T-cell (primary cell): ENCODE measurements around the gene COA8. TPM values are rescaled to one million over a fixed set of nuclear protein-coding genes. Genes with fewer than 3 reads are reported as not detected.
A peak's percentile ranks its signal among the peaks of the same experiment; 100 is the strongest.
"Not testable (repeated sequence)": the region's sequence is repeated elsewhere in the genome, so short reads cannot be mapped to it uniquely, and the experiment has no call there.

ENCODE experiments used
- ATAC-seq, 4 experiments: fragments of 200-7000 bp in 3 of 4; fragments of 150-1000 bp in 1 of 4; cut with Tn5 transposase; replicated peaks in 1 of 4; 1 replicate in 3 of 4; 2 replicates in 1 of 4; pipeline ENCODE4 v1.10.0; 2021; ENCODE audit warnings: moderate library complexity in 3 of 4, mild to moderate bottlenecking in 2 of 4, moderate number of reproducible peaks in 1 of 4
- CTCF ChIA-PET, 2 donors: fragments of 300-600 bp; sonication (Branson Sonifier 250); formaldehyde crosslinking; loops; one replicate each; lab custom pipeline; 2022; ENCODE audit warnings: antibody characterized with exemption in 2 of 2; lab: Charles Lee
- POLR2A ChIA-PET, 2 donors: fragments of 300-600 bp; sonication (Branson Sonifier 250); formaldehyde crosslinking; loops; one replicate each; lab custom pipeline; 2022; ENCODE audit warnings: antibody characterized with exemption in 2 of 2; lab: Charles Lee
- DNase-seq, 35 experiments: peaks; one replicate each; pipeline versions ENCODE4 v3.0.0 to v3.0.0-alpha.2; 2013 to 2023
- H3K27ac ChIP-seq: one replicate; pipeline ENCODE4 v1.5.1; 2013; ENCODE audit warnings: low read length
- H3K27me3 ChIP-seq, 2 experiments: replicated peaks in 1 of 2; 1 replicate in 1 of 2; 2 replicates in 1 of 2; pipeline versions ENCODE4 v1.6.1 to v1.7.0; 2013; ENCODE audit warnings: low read length in 1 of 2, mixed read lengths in 1 of 2; ENCODE audit not compliant: control insufficient read depth in 2 of 2, insufficient read depth in 2 of 2; ENCODE audit errors: extremely low read depth in 1 of 2
- H3K36me3 ChIP-seq, 2 donors: 1 replicate in 1 of 2; 2 replicates in 1 of 2; pipeline versions ENCODE4 v1.6.1 to v1.7.0; 2013; ENCODE audit warnings: low read length in 1 of 2; ENCODE audit not compliant: control insufficient read depth in 2 of 2, insufficient read depth in 1 of 2; ENCODE audit errors: extremely low read depth in 1 of 2
- H3K4me1 ChIP-seq, 2 experiments: 1 replicate in 1 of 2; 2 replicates in 1 of 2; pipeline versions ENCODE4 v1.6.1 to v1.7.0; 2013; ENCODE audit warnings: low read length in 2 of 2, mixed read lengths in 1 of 2; ENCODE audit not compliant: insufficient read depth in 2 of 2, control insufficient read depth in 1 of 2; ENCODE audit errors: extremely low read depth in 1 of 2
- H3K4me3 ChIP-seq, 2 donors: 1 replicate in 1 of 2; 2 replicates in 1 of 2; pipeline versions ENCODE4 v1.5.1 to v1.7.0; 2013; ENCODE audit warnings: mild to moderate bottlenecking in 2 of 2, low read length in 1 of 2, moderate library complexity in 1 of 2; ENCODE audit not compliant: control insufficient read depth in 1 of 2; ENCODE audit errors: extremely low read depth in 1 of 2
- H3K9me3 ChIP-seq: 2 replicates; pipeline ENCODE4 v1.7.0; 2013
- H3K27ac Mint-ChIP-seq, 2 donors: one replicate each; pipeline ENCODE4 v1.8.0; 2020 to 2021; ENCODE audit warnings: mild to moderate bottlenecking in 2 of 2, mixed read lengths in 2 of 2
- H3K27me3 Mint-ChIP-seq, 2 donors: one replicate each; pipeline ENCODE4 v1.8.0; 2021 to 2022; ENCODE audit warnings: mixed read lengths in 2 of 2
- H3K36me3 Mint-ChIP-seq: one replicate; pipeline ENCODE4 v1.8.0; 2021; ENCODE audit warnings: mixed read lengths
- H3K4me1 Mint-ChIP-seq, 3 donors: one replicate each; pipeline ENCODE4 v1.8.0; 2020 to 2022; ENCODE audit warnings: mixed read lengths in 3 of 3, mild to moderate bottlenecking in 1 of 3
- H3K4me3 Mint-ChIP-seq, 3 donors: one replicate each; pipeline ENCODE4 v1.8.0; 2020 to 2022; ENCODE audit warnings: mild to moderate bottlenecking in 3 of 3, mixed read lengths in 3 of 3, moderate library complexity in 3 of 3
- H3K9me3 Mint-ChIP-seq, 3 donors: one replicate each; pipeline ENCODE4 v1.8.0; 2020 to 2022; ENCODE audit warnings: mixed read lengths in 3 of 3
- WGBS: methylation state at CpG from one replicate; pipeline ENCODE4 v1.1.5; 2013; ENCODE audit warnings: missing lambda C conversion rate; ENCODE audit not compliant: insufficient coverage; 5-methylcytosine and 5-hydroxymethylcytosine counted together
- total RNA-seq, 35 experiments: library from RNA in 6 of 35; stranded (reverse) in 6 of 35; fragments of 120-200 nt in 1 of 35; gene quantifications; one replicate each; pipeline versions ENCODE4 v1.2.1 to v1.2.4 and lab custom pipeline; 2013 to 2026

Gene COA8
- total RNA-seq, 5 donors from 2014 or later (not counting 1 experiment from before 2014, with no cell fraction given): 17.7 to 27.5 (median 22.3) TPM

DNA sequence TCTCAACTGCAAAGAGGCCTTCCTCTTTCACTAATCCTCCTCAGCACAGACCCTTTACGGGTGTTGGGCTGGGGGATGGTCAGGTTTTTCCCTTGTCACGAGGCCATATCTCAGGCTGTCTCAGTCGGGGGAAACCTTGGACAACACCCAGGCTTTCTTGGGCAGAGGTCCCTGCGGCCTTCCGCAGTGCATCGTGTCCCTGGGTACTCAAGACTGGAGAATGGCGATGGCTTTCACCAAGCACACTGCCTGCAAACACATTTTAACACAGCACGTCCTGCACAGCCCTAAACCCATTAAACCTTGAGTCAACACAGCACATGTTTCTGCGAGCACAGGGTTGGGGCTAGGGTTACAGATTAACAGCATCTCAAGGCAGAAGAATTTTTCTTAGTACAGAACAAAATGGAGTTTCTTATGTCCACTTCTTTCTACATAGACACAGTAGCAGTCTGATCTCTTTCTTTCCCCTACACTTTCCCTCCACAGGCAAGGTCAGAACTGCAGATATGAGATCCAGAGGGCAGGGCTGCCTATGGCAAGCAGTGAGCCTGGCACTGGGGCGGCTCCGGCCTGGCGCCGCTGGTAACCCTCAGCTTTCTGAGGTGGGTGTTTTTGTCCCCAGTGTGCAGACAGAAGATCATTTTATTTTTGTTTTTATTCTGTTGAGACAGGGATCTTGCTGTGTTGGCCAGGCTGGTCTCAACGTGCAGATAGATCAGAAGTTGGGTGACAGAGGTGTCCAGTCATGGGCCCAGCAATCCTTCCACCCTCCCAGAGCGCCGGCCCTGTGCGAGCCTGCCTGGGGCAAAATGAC, 37.1 kb upstream of the COA8 start:
- Mint-ChIP-seq H3K27ac (peak overlapping the region in 1 of 2 donors; percentile 44), H3K4me1 (peaks cover 28 to 37% (median 35%) of the 10 kb centered on the region in 3 donors)
- H3K27me3 Mint-ChIP-seq, H3K36me3 ChIP-seq, POLR2A ChIA-PET, H3K4me3 ChIP-seq, CTCF ChIA-PET, H3K9me3 ChIP-seq, H3K27ac ChIP-seq, ATAC-seq, H3K9me3 Mint-ChIP-seq, H3K36me3 Mint-ChIP-seq, H3K4me3 Mint-ChIP-seq, DNase-seq: not testable (repeated sequence)
- peaks cover 3 to 33% of the 10 kb centered on the region in 2 experiments for H3K27me3 ChIP-seq
- peaks cover 13 to 54% of the 10 kb centered on the region in 2 experiments for H3K4me1 ChIP-seq
- WGBS: 88% methylated on average over 11 of the region's 17 CpGs

DNA sequence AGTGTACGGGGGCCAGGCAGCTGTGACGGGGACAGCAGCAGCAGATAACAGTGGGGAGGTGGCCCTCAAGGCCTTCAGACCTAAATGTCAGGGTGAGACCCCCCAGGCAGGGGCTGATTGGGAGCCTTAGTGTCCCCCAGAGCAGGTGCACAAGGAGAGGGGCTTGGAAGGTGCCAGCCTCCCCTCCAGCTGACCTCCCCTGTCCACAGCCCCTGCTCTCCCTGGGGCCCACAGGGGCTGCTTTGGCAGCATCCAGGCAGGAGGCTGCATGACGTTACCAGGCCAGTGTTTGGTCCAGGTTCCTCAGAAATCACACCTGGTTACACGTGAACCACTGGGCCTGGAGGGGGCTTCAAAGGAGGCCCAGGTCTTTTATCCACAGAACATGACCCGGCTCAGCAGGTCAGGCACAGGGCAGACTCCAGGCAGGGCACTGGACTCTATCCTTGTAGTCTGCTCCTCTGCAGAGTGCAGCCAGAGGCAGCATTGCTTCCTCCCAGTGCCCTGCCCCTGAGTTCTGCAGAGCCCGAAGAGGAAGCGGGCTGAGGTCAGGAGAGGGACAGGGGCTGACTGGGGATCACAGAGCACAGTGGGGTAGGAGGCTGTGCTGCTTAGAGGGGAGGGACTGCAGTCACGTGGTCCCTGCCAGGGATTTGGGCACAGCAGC, 36.4 kb upstream of the COA8 start:
- ChIA-PET POLR2A (no interaction called here), CTCF (no interaction called here)
- Mint-ChIP-seq H3K4me3 (no peak overlapping the region), H3K27ac (no peak overlapping the region), H3K27me3 (peaks cover 5 to 6% of the 10 kb centered on the region in 2 donors), H3K9me3 (no peaks in the 10 kb centered on the region), H3K36me3 (no peaks in the 10 kb centered on the region), H3K4me1 (peaks cover 33 to 44% (median 42%) of the 10 kb centered on the region in 3 donors)
- peaks cover 15 to 55% of the 10 kb centered on the region in 2 experiments for H3K4me1 ChIP-seq
- WGBS: 75% methylated on average over 7 of the region's 8 CpGs
- H3K27me3 ChIP-seq: peaks cover 3 to 27% of the 10 kb centered on the region in 2 experiments
- H3K27ac ChIP-seq: no peak overlapping the region
- H3K36me3 ChIP-seq: peaks cover 0 to 2% of the 10 kb centered on the region in 2 donors
- no peak overlapping the region for H3K4me3 ChIP-seq
- ATAC-seq (no peak), DNase-seq (no peak)
- H3K9me3 ChIP-seq: no peaks in the 10 kb centered on the region

DNA sequence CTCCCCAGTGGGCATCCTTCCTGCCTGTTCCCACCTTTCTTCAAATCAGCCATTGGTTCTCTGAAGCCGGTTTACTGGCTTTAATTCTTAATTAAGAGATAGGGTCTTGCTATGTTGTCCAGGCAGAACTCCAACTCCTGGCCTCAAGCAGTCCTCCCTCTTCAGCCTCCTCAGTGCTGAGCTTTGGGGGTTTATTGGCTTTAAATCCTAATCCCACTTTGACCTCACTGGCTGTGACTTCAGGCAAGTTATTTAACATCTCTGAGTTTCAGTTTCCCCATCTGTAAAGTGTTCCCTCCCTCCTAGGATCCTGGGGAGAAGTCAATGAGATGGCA, 35.9 kb upstream of the COA8 start:
- peaks cover 15 to 56% of the 10 kb centered on the region in 2 experiments for H3K4me1 ChIP-seq
- CTCF ChIA-PET: no interaction called here

GRCh38 chr14:103527408-103528145, 35.2 kb upstream of the COA8 start:
- Mint-ChIP-seq H3K4me3 (peak overlapping the region; percentile 55 to 93 (median 89)), H3K9me3 (no peaks in the 10 kb centered on the region), H3K36me3 (no peaks in the 10 kb centered on the region), H3K27me3 (peaks cover 5 to 6% of the 10 kb centered on the region in 2 donors), H3K27ac (peak overlapping the region; percentile 52 to 65), H3K4me1 (peaks cover 36 to 51% (median 48%) of the 10 kb centered on the region in 3 donors)
- POLR2A ChIA-PET: no interaction called here
- 75% methylated on average over 9 of the region's 14 CpGs for WGBS
- Histone ChIP-seq H3K27ac (no peak overlapping the region), H3K36me3 (peaks cover 0 to 7% of the 10 kb centered on the region in 2 donors), H3K27me3 (peaks cover 3 to 19% of the 10 kb centered on the region in 2 experiments), H3K9me3 (no peaks in the 10 kb centered on the region), H3K4me1 (peaks cover 13 to 51% of the 10 kb centered on the region in 2 experiments), H3K4me3 (no peak overlapping the region)
- peak in 1 of 35 experiments; percentile 38 for DNase-seq
- ATAC-seq: no peak
- CTCF ChIA-PET: interaction anchor here (0.6 to 1.2 kb wide), 2 partner anchors 18 to 26 kb away, joined by 3 to 4 read pairs; no protein-coding TSS in a partner anchor

More for the DNA sequence above, 35.9 kb upstream of the COA8 start:
- DNase-seq (no peak), ATAC-seq (no peak)
- peaks cover 0 to 2% of the 10 kb centered on the region in 2 donors for H3K36me3 ChIP-seq
- peaks cover 3 to 24% of the 10 kb centered on the region in 2 experiments for H3K27me3 ChIP-seq
- Mint-ChIP-seq H3K4me3 (peak overlapping the region; percentile 55 to 93 (median 89)), H3K4me1 (peaks cover 36 to 49% (median 45%) of the 10 kb centered on the region in 3 donors), H3K36me3 (no peaks in the 10 kb centered on the region), H3K27me3 (peaks cover 5 to 6% of the 10 kb centered on the region in 2 donors), H3K27ac (peak overlapping the region in 1 of 2 donors; percentile 65), H3K9me3 (no peaks in the 10 kb centered on the region)
- POLR2A ChIA-PET: no interaction called here
- no peak overlapping the region for H3K27ac ChIP-seq
- no peak overlapping the region for H3K4me3 ChIP-seq
- H3K9me3 ChIP-seq: no peaks in the 10 kb centered on the region
- WGBS: no CpG with 5 or more reads among the region's 1 CpG

GRCh38 chr14:103528146-103528586, 34.6 kb upstream of the COA8 start:
- ATAC-seq: no peak
- CTCF ChIA-PET: interaction anchor here (0.6 to 1.2 kb wide), 2 partner anchors 19 to 25 kb away, joined by 3 to 4 read pairs; no protein-coding TSS in a partner anchor
- H3K9me3 Mint-ChIP-seq: no peaks in the 10 kb centered on the region
- Histone ChIP-seq H3K4me3 (peak overlapping the region; percentile 67 to 92), H3K36me3 (peaks cover 0 to 7% of the 10 kb centered on the region in 2 donors), H3K27ac (peak overlapping the region; percentile 79), H3K9me3 (no peaks in the 10 kb centered on the region), H3K4me1 (peaks cover 13 to 46% of the 10 kb centered on the region in 2 experiments), H3K27me3 (peaks cover 3 to 14% of the 10 kb centered on the region in 2 experiments)
- peak overlapping the region; percentile 23 to 92 for H3K27ac Mint-ChIP-seq
- POLR2A ChIA-PET: no interaction called here
- no peaks in the 10 kb centered on the region for H3K36me3 Mint-ChIP-seq
- H3K4me1 Mint-ChIP-seq: peaks cover 36 to 51% (median 48%) of the 10 kb centered on the region in 3 donors
- peak overlapping the region; percentile 88 to 93 (median 89) for H3K4me3 Mint-ChIP-seq
- no peak for DNase-seq
- WGBS: 86% methylated on average over 8 of the region's 10 CpGs
- H3K27me3 Mint-ChIP-seq: peaks cover 5 to 6% of the 10 kb centered on the region in 2 donors
